Loucy (cell line): ENCODE results near the gene IPO9.

ENCODE experiments used
- CTCF ChIP-seq: fragments of 200-600 bp; sonication (generic); conservative IDR thresholded peaks from 2 replicates; pipeline ENCODE4 v1.5.1; 2014; ENCODE audit warnings: mild to moderate bottlenecking, antibody characterized with exemption, low read length
- EZH2phosphoT487 ChIP-seq: fragments of 200-600 bp; IDR thresholded peaks from 2 replicates; pipeline ENCODE4 v1.6.1; 2018; ENCODE audit warnings: antibody characterized with exemption, mild to moderate bottlenecking, moderate library complexity, borderline replicate concordance

GRCh38 chr1:201781437-201781836 is 47.5 kb upstream of the IPO9 start:
- TF ChIP-seq CTCF, result no peak
- TF ChIP-seq EZH2phosphoT487, result no peak
